Activated CD4-positive, alpha-beta T cell treated with anti-CD3 and anti-CD28 coated beads, Interleukin-2, amount 10 ng/mL, durations not matched to agents 24 days and 14 days (primary cell): Measurements from ENCODE around the gene SLC35F3. TPM values are rescaled to one million over a fixed set of nuclear protein-coding genes. Genes with fewer than 3 reads are reported as not detected.
"Not testable (repeated sequence)": the region's sequence is repeated elsewhere in the genome, so short reads cannot be mapped to it uniquely, and the experiment has no call there.

Experiments
- DNase-seq: peaks from one replicate; pipeline ENCODE4 v3.0.0; 2022
- H3K27ac Mint-ChIP-seq: one replicate; pipeline ENCODE4 v1.8.0; 2022; ENCODE audit warnings: mild to moderate bottlenecking, mixed read lengths
- H3K27me3 Mint-ChIP-seq: one replicate; pipeline ENCODE4 v1.8.0; 2022; ENCODE audit warnings: mixed read lengths
- H3K36me3 Mint-ChIP-seq: one replicate; pipeline ENCODE4 v1.8.0; 2022; ENCODE audit warnings: low read depth, mild to moderate bottlenecking, mixed read lengths
- H3K4me1 Mint-ChIP-seq: one replicate; pipeline ENCODE4 v1.8.0; 2021; ENCODE audit warnings: mixed read lengths
- H3K4me3 Mint-ChIP-seq: one replicate; pipeline ENCODE4 v1.8.0; 2022; ENCODE audit warnings: mild to moderate bottlenecking, moderate library complexity, mixed read lengths
- H3K9me3 Mint-ChIP-seq: one replicate; pipeline ENCODE4 v1.8.0; 2021; ENCODE audit warnings: mixed read lengths
- intact Hi-C: fragments of 100-400 bp; cut with micrococcal nuclease; formaldehyde crosslinking; loops from one replicate; pipeline ENCODE4 v1.15.1; 2023
- total RNA-seq: library from RNA; stranded (reverse); gene quantifications from 2 replicates; pipeline ENCODE4 v1.2.3, GENCODE V29; 2022

SLC35F3 gene
- total RNA-seq, 1 donor from 2014 or later = 10.9 TPM

GRCh38 chr1:234148350-234148749 lies 243.9 kb downstream of the SLC35F3 start:
- H3K27me3 Mint-ChIP-seq = peaks cover 48% of the 10 kb centered on the region

DNA sequence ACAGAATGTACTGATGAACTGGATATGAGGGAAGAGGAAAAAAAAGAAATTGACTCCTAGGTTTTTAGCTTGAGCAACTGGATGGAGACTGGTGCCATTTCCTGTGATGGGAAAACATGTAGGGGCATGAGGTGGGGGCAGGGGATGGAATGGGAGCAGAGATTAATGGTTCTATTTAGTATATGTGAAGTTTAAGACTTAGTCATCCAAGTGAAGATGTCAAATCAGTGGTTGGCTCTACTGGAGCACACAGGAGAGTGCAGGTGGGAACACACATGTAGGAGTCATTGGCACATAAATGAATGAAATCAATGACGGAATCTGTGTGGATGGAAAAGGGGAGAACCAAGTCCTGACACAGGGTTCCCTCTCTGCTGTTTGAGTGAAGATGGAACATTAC lies 244.3 kb downstream of the SLC35F3 start:
- no peak for DNase-seq
- Mint-ChIP-seq H3K36me3 (no peaks in the 10 kb centered on the region), H3K27me3 (peaks cover 44% of the 10 kb centered on the region), H3K27ac (no peak overlapping the region), H3K4me3 (no peak overlapping the region), H3K9me3 (no peaks in the 10 kb centered on the region), H3K4me1 (peaks cover 8% of the 10 kb centered on the region)
- intact Hi-C loops = no loop called here

More at GRCh38 chr1:234148350-234148749, 243.9 kb downstream of the SLC35F3 start:
- Mint-ChIP-seq H3K4me1 (peaks cover 8% of the 10 kb centered on the region), H3K9me3 (no peaks in the 10 kb centered on the region), H3K4me3 (no peak overlapping the region), H3K27ac (no peak overlapping the region), H3K36me3 (no peaks in the 10 kb centered on the region)
- intact Hi-C loops = no loop called here
- no peak for DNase-seq

- no peaks in the 10 kb centered on the region for H3K36me3 Mint-ChIP-seq
- DNase-seq = no peak
- no peak overlapping the region for H3K27ac Mint-ChIP-seq
- H3K4me1 Mint-ChIP-seq = peaks cover 8% of the 10 kb centered on the region
- no peak overlapping the region for H3K4me3 Mint-ChIP-seq
- intact Hi-C loops = no loop called here
- H3K9me3 Mint-ChIP-seq = no peaks in the 10 kb centered on the region
- H3K27me3 Mint-ChIP-seq = peaks cover 43% of the 10 kb centered on the region
Measured at GRCh38 chr1:234149217-234149616, 244.7 kb downstream of the SLC35F3 start.

GRCh38 chr1:234150892-234151291 lies 246.4 kb downstream of the SLC35F3 start:
- no peak for DNase-seq
- H3K27me3 Mint-ChIP-seq = peaks cover 32% of the 10 kb centered on the region
- peaks cover 8% of the 10 kb centered on the region for H3K4me1 Mint-ChIP-seq
- intact Hi-C loops = loop anchor here (5.0 to 10.0 kb wide), 2 partner anchors 176 to 254 kb away; no protein-coding TSS in a partner anchor
- no peaks in the 10 kb centered on the region for H3K36me3 Mint-ChIP-seq
- no peaks in the 10 kb centered on the region for H3K9me3 Mint-ChIP-seq
- no peak overlapping the region for H3K4me3 Mint-ChIP-seq
- no peak overlapping the region for H3K27ac Mint-ChIP-seq

GRCh38 chr1:234152344-234152743 lies 247.9 kb downstream of the SLC35F3 start:
- peaks cover 27% of the 10 kb centered on the region for H3K27me3 Mint-ChIP-seq
- H3K9me3 Mint-ChIP-seq, H3K4me1 Mint-ChIP-seq, H3K36me3 Mint-ChIP-seq, H3K27ac Mint-ChIP-seq, H3K4me3 Mint-ChIP-seq, DNase-seq: not testable (repeated sequence)
- intact Hi-C loops = loop anchor here (5.0 to 10.0 kb wide), 2 partner anchors 175 to 252 kb away; no protein-coding TSS in a partner anchor

- Mint-ChIP-seq H3K4me3 (no peak overlapping the region), H3K36me3 (no peaks in the 10 kb centered on the region), H3K27me3 (peaks cover 21% of the 10 kb centered on the region), H3K27ac (no peak overlapping the region), H3K9me3 (no peaks in the 10 kb centered on the region), H3K4me1 (no peaks in the 10 kb centered on the region)
- intact Hi-C loops = loop anchor here (1.0 to 10.0 kb wide), 4 partner anchors 34 to 250 kb away; no protein-coding TSS in a partner anchor
- DNase-seq = peak; percentile 77
Measured at GRCh38 chr1:234154320-234155251, 250.1 kb downstream of the SLC35F3 start.

- Mint-ChIP-seq H3K9me3 (peaks cover 4% of the 10 kb centered on the region), H3K4me3 (no peak overlapping the region), H3K36me3 (no peaks in the 10 kb centered on the region), H3K4me1 (peaks cover 22% of the 10 kb centered on the region), H3K27me3 (peaks cover 14% of the 10 kb centered on the region), H3K27ac (no peak overlapping the region)
- DNase-seq = no peak
- intact Hi-C loops = loop anchor here (5.0 kb wide), 1 partner anchor 40 kb away; no protein-coding TSS in a partner anchor
Measured at GRCh38 chr1:234162661-234163060, 258.2 kb downstream of the SLC35F3 start.

GRCh38 chr1:234163267-234163919 lies 258.9 kb downstream of the SLC35F3 start:
- intact Hi-C loops = loop anchor here (5.0 kb wide), 1 partner anchor 39 kb away; no protein-coding TSS in a partner anchor
- H3K36me3 Mint-ChIP-seq = no peaks in the 10 kb centered on the region
- no peak overlapping the region for H3K4me3 Mint-ChIP-seq
- H3K27ac Mint-ChIP-seq = no peak overlapping the region
- peaks cover 4% of the 10 kb centered on the region for H3K9me3 Mint-ChIP-seq
- DNase-seq = no peak
- H3K27me3 Mint-ChIP-seq = peaks cover 10% of the 10 kb centered on the region
- peaks cover 25% of the 10 kb centered on the region for H3K4me1 Mint-ChIP-seq

DNA sequence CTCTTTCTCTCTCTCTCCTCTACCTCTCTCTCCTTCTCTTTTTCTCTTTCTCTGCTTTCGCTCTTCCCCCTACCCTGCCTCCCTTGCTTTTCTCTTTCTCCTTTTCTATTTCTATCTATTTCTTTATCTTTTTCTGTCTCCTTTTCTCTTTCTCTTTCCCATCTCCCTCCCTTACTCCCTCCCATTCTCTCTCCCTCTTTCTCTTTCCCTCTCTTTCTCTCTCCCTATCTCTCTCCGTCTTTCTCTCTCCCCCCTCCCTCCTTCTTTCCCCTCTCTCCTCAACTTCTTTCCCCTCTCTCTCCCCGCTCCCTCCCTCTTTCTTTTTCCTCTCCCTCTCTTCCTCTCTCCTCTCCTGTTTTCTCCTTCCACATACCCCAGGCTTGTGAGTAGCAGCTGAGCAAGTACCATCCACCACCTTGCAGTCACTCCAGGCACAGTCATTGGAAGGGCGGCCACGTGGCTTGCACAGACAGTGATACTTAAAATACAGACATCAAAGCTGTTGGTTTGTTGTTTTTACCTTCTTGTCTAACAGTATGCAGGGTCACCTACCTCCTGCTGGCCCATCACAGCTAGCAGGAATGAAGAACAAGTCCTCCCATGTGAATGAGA lies 259.7 kb downstream of the SLC35F3 start:
- H3K27me3 Mint-ChIP-seq = peaks cover 10% of the 10 kb centered on the region
- no peaks in the 10 kb centered on the region for H3K36me3 Mint-ChIP-seq
- peak overlapping the region; percentile 30 for H3K4me3 Mint-ChIP-seq
- peak overlapping the region; percentile 23 for H3K27ac Mint-ChIP-seq
- peaks cover 4% of the 10 kb centered on the region for H3K9me3 Mint-ChIP-seq
- peaks cover 31% of the 10 kb centered on the region for H3K4me1 Mint-ChIP-seq
- no peak for DNase-seq
- intact Hi-C loops = loop anchor here (5.0 kb wide), 1 partner anchor 38 kb away; no protein-coding TSS in a partner anchor

- intact Hi-C loops = no loop called here
- H3K36me3 Mint-ChIP-seq = no peaks in the 10 kb centered on the region
Measured at GRCh38 chr1:234168061-234168724, 263.7 kb downstream of the SLC35F3 start.

DNA sequence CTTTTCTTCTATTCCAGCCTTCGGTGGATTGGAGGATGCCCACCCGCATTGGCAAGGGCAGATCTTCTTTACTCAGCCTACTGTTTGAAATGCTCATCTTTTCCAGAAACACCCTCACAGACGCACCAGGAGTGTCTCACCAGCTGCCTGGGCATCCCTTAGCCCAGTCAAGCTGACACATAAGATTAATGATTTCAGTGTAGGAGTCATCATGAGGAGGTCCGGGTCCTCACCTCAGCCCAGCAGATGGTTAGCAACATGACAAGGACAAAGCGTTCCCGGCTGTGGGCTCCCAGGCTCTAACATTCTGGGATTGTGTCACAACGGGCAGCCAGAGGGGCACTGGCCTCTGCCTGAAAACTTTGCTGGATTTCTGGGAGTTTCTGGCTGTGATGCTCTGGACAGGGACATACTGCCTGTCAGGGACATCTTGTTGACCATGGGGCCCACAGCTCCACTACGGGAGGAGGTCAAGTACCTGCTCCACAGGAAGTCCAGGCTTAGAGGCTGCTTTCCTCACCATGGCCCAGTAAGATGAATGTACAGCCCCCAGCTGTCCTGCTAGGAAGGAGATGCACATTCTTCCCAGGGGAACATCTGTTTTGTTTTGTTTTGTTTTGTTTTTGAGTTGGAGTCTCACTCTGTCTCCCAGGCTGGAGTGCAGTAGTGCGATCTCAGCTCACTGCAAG lies 264.8 kb downstream of the SLC35F3 start:
- peak overlapping the region; percentile 45 for H3K27ac Mint-ChIP-seq
- intact Hi-C loops = no loop called here
- no peak for DNase-seq

More at GRCh38 chr1:234168061-234168724, 263.7 kb downstream of the SLC35F3 start:
- peaks cover 6% of the 10 kb centered on the region for H3K27me3 Mint-ChIP-seq
- H3K27ac Mint-ChIP-seq = no peak overlapping the region
- H3K9me3 Mint-ChIP-seq = no peaks in the 10 kb centered on the region
- no peak for DNase-seq
- no peak overlapping the region for H3K4me3 Mint-ChIP-seq
- peaks cover 59% of the 10 kb centered on the region for H3K4me1 Mint-ChIP-seq

DNA sequence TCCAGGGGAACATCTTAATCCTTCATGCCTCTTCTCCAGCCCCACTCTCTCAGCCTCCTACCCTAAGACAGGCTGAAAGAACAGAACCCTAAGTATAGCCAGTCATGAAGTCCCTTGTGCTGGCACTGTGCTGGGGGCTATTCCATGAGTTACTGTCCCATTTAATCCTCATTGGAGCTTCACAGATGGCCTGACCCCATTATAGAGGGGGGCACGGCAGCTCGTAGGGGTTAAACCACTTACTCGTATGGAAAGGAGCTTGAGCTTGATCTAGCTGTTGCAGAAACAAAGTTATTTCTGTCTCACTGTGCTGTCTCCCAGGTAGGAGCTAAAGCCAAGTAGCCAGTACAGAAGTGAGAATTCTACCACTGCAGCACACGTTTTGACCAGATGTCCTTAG lies 265.6 kb downstream of the SLC35F3 start:
- DNase-seq = no peak
- intact Hi-C loops = no loop called here
- Mint-ChIP-seq H3K36me3 (no peaks in the 10 kb centered on the region), H3K27me3 (peaks cover 5% of the 10 kb centered on the region), H3K4me3 (peak overlapping the region; percentile 66), H3K4me1 (peaks cover 48% of the 10 kb centered on the region), H3K27ac (peak overlapping the region; percentile 79), H3K9me3 (no peaks in the 10 kb centered on the region)

More for the DNA sequence above, 264.8 kb downstream of the SLC35F3 start:
- Mint-ChIP-seq H3K27me3 (peaks cover 3% of the 10 kb centered on the region), H3K4me3 (no peak overlapping the region), H3K9me3 (no peaks in the 10 kb centered on the region), H3K4me1 (peaks cover 51% of the 10 kb centered on the region), H3K36me3 (no peaks in the 10 kb centered on the region)

- DNase-seq = peak; percentile 79
- Mint-ChIP-seq H3K4me1 (peaks cover 48% of the 10 kb centered on the region), H3K4me3 (peak overlapping the region; percentile 66), H3K36me3 (no peaks in the 10 kb centered on the region), H3K27me3 (peaks cover 6% of the 10 kb centered on the region), H3K9me3 (no peaks in the 10 kb centered on the region), H3K27ac (peak overlapping the region; percentile 79)
- intact Hi-C loops = no loop called here
Measured at GRCh38 chr1:234170622-234171021, 266.1 kb downstream of the SLC35F3 start.
